Measurements from ENCODE around the gene NAALADL2.

DNA sequence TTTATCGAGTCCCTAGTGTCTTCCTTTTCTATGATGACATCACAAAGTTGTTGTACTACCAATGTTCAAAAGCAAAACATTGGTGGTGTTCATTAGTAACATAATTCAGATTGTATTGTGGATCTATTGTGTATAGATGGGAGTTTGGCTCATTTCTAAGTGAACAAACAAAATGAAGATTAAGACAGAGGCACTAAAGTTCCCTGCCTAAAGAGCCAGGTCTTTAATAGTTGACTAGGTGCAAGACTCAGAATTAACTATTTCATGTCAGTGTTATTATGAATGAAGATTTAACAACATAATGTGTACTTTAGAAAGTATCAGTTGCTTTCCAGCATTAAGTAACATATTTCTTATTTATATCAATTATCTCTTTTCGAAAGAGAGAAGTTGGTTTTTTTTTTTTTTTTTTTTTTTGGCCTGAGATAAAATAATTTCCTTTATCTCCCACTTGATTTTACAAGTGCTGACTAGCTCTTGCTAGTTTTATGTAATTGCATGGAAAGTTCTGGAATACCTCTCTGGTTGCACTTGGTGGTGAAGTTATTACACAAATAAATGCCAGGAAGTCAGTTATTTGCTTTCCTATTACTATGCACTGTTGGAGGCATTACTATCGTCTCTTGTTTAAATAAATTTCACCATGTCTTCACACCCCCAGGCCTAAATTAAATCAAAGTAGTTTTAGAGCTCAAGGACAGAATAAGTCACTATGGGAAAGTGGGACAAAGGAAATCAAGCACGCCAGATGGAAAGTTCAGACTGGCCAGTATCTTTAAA lies 48.7 kb downstream of the NAALADL2 start:
- TF ChIP-seq, protein P1, sequence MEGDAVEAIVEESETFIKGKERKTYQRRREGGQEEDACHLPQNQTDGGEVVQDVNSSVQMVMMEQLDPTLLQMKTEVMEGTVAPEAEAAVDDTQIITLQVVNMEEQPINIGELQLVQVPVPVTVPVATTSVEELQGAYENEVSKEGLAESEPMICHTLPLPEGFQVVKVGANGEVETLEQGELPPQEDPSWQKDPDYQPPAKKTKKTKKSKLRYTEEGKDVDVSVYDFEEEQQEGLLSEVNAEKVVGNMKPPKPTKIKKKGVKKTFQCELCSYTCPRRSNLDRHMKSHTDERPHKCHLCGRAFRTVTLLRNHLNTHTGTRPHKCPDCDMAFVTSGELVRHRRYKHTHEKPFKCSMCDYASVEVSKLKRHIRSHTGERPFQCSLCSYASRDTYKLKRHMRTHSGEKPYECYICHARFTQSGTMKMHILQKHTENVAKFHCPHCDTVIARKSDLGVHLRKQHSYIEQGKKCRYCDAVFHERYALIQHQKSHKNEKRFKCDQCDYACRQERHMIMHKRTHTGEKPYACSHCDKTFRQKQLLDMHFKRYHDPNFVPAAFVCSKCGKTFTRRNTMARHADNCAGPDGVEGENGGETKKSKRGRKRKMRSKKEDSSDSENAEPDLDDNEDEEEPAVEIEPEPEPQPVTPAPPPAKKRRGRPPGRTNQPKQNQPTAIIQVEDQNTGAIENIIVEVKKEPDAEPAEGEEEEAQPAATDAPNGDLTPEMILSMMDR (IDR thresholded peaks at IDR 0.05; ENCODE audit: insufficient read depth, low read length, poor library complexity, severe bottlenecking), result no peak
- TF ChIP-seq EZH2phosphoT487 (conservative IDR thresholded peaks at IDR 0.05; ENCODE audit: low read length), result no peak
